H9 (cell line): ENCODE measurements around the gene PIP4K2B. TPM values are rescaled to one million over a fixed set of nuclear protein-coding genes. Genes with fewer than 3 reads are reported as not detected.

Experiments
- DNase-seq: peaks from one replicate; pipeline ENCODE4 v3.0.0-alpha.2; 2017
- H2AFZ ChIP-seq: one replicate; pipeline ENCODE4 v1.6.1; 2013; ENCODE audit warnings: mild to moderate bottlenecking, low read length, control low read depth, moderate library complexity
- H2AK5ac ChIP-seq: 2 replicates; pipeline ENCODE4 v1.6.1; 2013; ENCODE audit warnings: low read length, control low read depth, mixed read lengths; ENCODE audit not compliant: insufficient read length
- H2BK120ac ChIP-seq: one replicate; pipeline ENCODE4 v1.6.1; 2013; ENCODE audit warnings: low read depth, mild to moderate bottlenecking, low read length, control low read depth, inconsistent platforms; ENCODE audit not compliant: poor library complexity, severe bottlenecking
- H2BK12ac ChIP-seq: 2 replicates; pipeline ENCODE4 v1.6.1; 2013; ENCODE audit warnings: low read length, control low read depth, mixed read lengths, low read depth; ENCODE audit not compliant: insufficient read length
- H2BK15ac ChIP-seq: 2 replicates; pipeline ENCODE4 v1.6.1; 2013; ENCODE audit warnings: low read depth, low read length, control low read depth
- H2BK20ac ChIP-seq: one replicate; pipeline ENCODE4 v1.6.1; 2013; ENCODE audit warnings: low read depth, mild to moderate bottlenecking, low read length, control low read depth, inconsistent platforms; ENCODE audit not compliant: poor library complexity, severe bottlenecking
- H2BK5ac ChIP-seq: 2 replicates; pipeline ENCODE4 v1.6.1; 2013; ENCODE audit warnings: low read length, control low read depth, mixed read lengths; ENCODE audit not compliant: insufficient read length
- H3K14ac ChIP-seq: 2 replicates; pipeline ENCODE4 v1.6.1; 2013; ENCODE audit warnings: low read length, control low read depth; ENCODE audit not compliant: insufficient read depth
- H3K18ac ChIP-seq: 2 replicates; pipeline ENCODE4 v1.6.1; 2013; ENCODE audit warnings: low read depth, mild to moderate bottlenecking, mixed read lengths, low read length, control low read depth; ENCODE audit not compliant: insufficient read length
- H3K23ac ChIP-seq: 2 replicates; pipeline ENCODE4 v1.6.1; 2013; ENCODE audit warnings: low read length, control low read depth, mixed read lengths, low read depth; ENCODE audit not compliant: insufficient read length
- H3K23me2 ChIP-seq: 2 replicates; pipeline ENCODE4 v1.6.1; 2013; ENCODE audit warnings: low read depth, mild to moderate bottlenecking, mixed read lengths, low read length, control low read depth; ENCODE audit not compliant: insufficient read length, poor library complexity, severe bottlenecking
- H3K27ac ChIP-seq: 2 replicates; pipeline ENCODE4 v1.5.1; 2013; ENCODE audit warnings: low read length, control low read depth, mixed read lengths, low read depth; ENCODE audit not compliant: insufficient read length
- H3K27me3 ChIP-seq: 2 replicates; pipeline ENCODE4 v1.6.1; 2013; ENCODE audit warnings: low read length, control low read depth, inconsistent platforms; ENCODE audit not compliant: insufficient read depth
- H3K4ac ChIP-seq: 2 replicates; pipeline ENCODE4 v1.6.1; 2013; ENCODE audit warnings: low read depth, mild to moderate bottlenecking, control low read depth, inconsistent platforms, low read length, moderate library complexity
- H3K4me1 ChIP-seq: 2 replicates; pipeline ENCODE4 v1.6.1; 2013; ENCODE audit warnings: low read length, control low read depth, inconsistent platforms; ENCODE audit not compliant: insufficient read depth
- H3K4me2 ChIP-seq: 2 replicates; pipeline ENCODE4 v1.6.1; 2013; ENCODE audit warnings: low read length, control low read depth, mixed read lengths; ENCODE audit not compliant: insufficient read length, insufficient read depth
- H3K56ac ChIP-seq: 2 replicates; pipeline ENCODE4 v1.6.1; 2013; ENCODE audit warnings: low read depth, mild to moderate bottlenecking, mixed read lengths, low read length, control low read depth; ENCODE audit not compliant: insufficient read length
- H3K79me1 ChIP-seq: 2 replicates; pipeline ENCODE4 v1.6.1; 2013; ENCODE audit warnings: low read depth, mild to moderate bottlenecking, moderate library complexity, low read length, control low read depth, inconsistent platforms; ENCODE audit not compliant: insufficient read depth, poor library complexity, severe bottlenecking
- H3K79me2 ChIP-seq: 2 replicates; pipeline ENCODE4 v1.6.1; 2013; ENCODE audit warnings: low read length, control low read depth, inconsistent platforms; ENCODE audit not compliant: insufficient read depth
- H3K9ac ChIP-seq: 2 replicates; pipeline ENCODE4 v1.6.1; 2013; ENCODE audit warnings: low read length, control low read depth, mixed read lengths; ENCODE audit not compliant: insufficient read length; ENCODE audit errors: extremely low read depth
- H3K9me3 ChIP-seq: one replicate; pipeline ENCODE4 v1.6.1; 2013; ENCODE audit warnings: low read depth, low read length, inconsistent platforms; ENCODE audit not compliant: control insufficient read depth
- H3T11ph ChIP-seq: one replicate; pipeline ENCODE4 v1.6.1; 2013; ENCODE audit warnings: mild to moderate bottlenecking, low read length, control low read depth, inconsistent platforms
- H4K20me1 ChIP-seq: one replicate; pipeline ENCODE4 v1.6.1; 2013; ENCODE audit not compliant: control insufficient read depth, insufficient read length, insufficient read depth
- H4K5ac ChIP-seq: 2 replicates; pipeline ENCODE4 v1.6.1; 2013; ENCODE audit warnings: low read depth, mild to moderate bottlenecking, mixed read lengths, low read length, control low read depth; ENCODE audit not compliant: insufficient read length
- H4K8ac ChIP-seq: replicated peaks from 2 replicates; pipeline ENCODE4 v1.6.1; 2013; ENCODE audit warnings: low read length, control low read depth, mixed read lengths, low read depth; ENCODE audit not compliant: insufficient read length
- H4K91ac ChIP-seq: 2 replicates; pipeline ENCODE4 v1.6.1; 2013; ENCODE audit warnings: low read depth, mild to moderate bottlenecking, moderate library complexity, mixed read lengths, low read length, control low read depth; ENCODE audit not compliant: insufficient read length
- H3K27ac Mint-ChIP-seq, 3 experiments: 2 replicates in 2 of 3; 3 replicates in 1 of 3; pipeline ENCODE4 v1.8.0; 2020 to 2021; ENCODE audit warnings: mixed read lengths in 3 of 3, mild to moderate bottlenecking in 1 of 3, moderate library complexity in 1 of 3
- H3K27me3 Mint-ChIP-seq: 2 replicates; pipeline ENCODE4 v1.8.0; 2021; ENCODE audit warnings: low read depth, mild to moderate bottlenecking, moderate library complexity, mixed read lengths
- H3K36me3 Mint-ChIP-seq, 3 experiments: 2 replicates in 2 of 3; 3 replicates in 1 of 3; pipeline ENCODE4 v1.8.0; 2020 to 2021; ENCODE audit warnings: low read depth in 3 of 3, mixed read lengths in 3 of 3; ENCODE audit not compliant: insufficient read depth in 1 of 3
- H3K4me1 Mint-ChIP-seq, 2 experiments: 2 replicates each; pipeline ENCODE4 v1.8.0; 2020; ENCODE audit warnings: mixed read lengths in 2 of 2
- H3K4me3 Mint-ChIP-seq, 2 experiments: 2 replicates in 1 of 2; 3 replicates in 1 of 2; pipeline ENCODE4 v1.8.0; 2020 to 2021; ENCODE audit warnings: mild to moderate bottlenecking in 2 of 2, mixed read lengths in 2 of 2, moderate library complexity in 1 of 2
- H3K9me3 Mint-ChIP-seq, 2 experiments: 2 replicates in 1 of 2; 3 replicates in 1 of 2; pipeline ENCODE4 v1.8.0; 2020; ENCODE audit warnings: mild to moderate bottlenecking in 2 of 2, mixed read lengths in 2 of 2, moderate library complexity in 1 of 2
- CTCF ChIP-seq: fragments of 200-600 bp; sonication (generic); conservative IDR thresholded peaks from 3 replicates; pipeline ENCODE4 v1.8.0; 2021; ENCODE audit warnings: antibody characterized with exemption, mild to moderate bottlenecking
- WGBS: extraction: QIAGEN DNeasy Blood & Tissue Kit; methylation state at CpG from one replicate; pipeline ENCODE4 v1.1.7; 2013; ENCODE audit warnings: missing lambda C conversion rate, low lambda C conversion rate, mixed read lengths; ENCODE audit not compliant: insufficient read length; ENCODE audit errors: extremely low coverage; 5-methylcytosine and 5-hydroxymethylcytosine counted together
- total RNA-seq: library from RNA; stranded (reverse); gene quantifications from 2 replicates; pipeline ENCODE4 v1.2.1, GENCODE V29; 2021

The PIP4K2B gene
- total RNA-seq, 1 experiment from 2014 or later: 61.9 TPM

GRCh38 chr17:38800237-38800760 is 943 bp upstream of the PIP4K2B start:
- Histone ChIP-seq H3K27ac (no peak overlapping the region), H2AFZ (no peak overlapping the region), H2BK120ac (no peak overlapping the region), H4K5ac (no peak overlapping the region), H3T11ph (no peak overlapping the region), H2AK5ac (no peak overlapping the region), H2BK5ac (no peak overlapping the region), H3K18ac (no peak overlapping the region), H3K27me3 (no peaks in the 10 kb centered on the region), H2BK12ac (no peak overlapping the region), H2BK15ac (no peak overlapping the region), H3K4me2 (peak overlapping the region; percentile 60), H4K91ac (no peak overlapping the region), H2BK20ac (no peak overlapping the region), H3K23me2 (peaks cover 5% of the 10 kb centered on the region), H3K9me3 (no peaks in the 10 kb centered on the region), H3K4me1 (no peaks in the 10 kb centered on the region; the same call in 1 of the 2 replicates), H3K23ac (no peak overlapping the region), H4K20me1 (no peaks in the 10 kb centered on the region), H4K8ac (no peak overlapping the region), H3K9ac (peak overlapping the region; percentile 14), H3K4ac (no peak overlapping the region), H3K79me2 (peaks cover 26% of the 10 kb centered on the region; the same call in 1 of the 2 replicates), H3K56ac (no peak overlapping the region), H3K79me1 (no peaks in the 10 kb centered on the region), H3K14ac (no peak overlapping the region)
- peak overlapping the region; percentile 78 to 98 for H3K4me3 Mint-ChIP-seq
- H3K9me3 Mint-ChIP-seq: peaks cover 0 to 3% of the 10 kb centered on the region in 2 experiments; a peak in 1 of 5 replicates
- no peak for DNase-seq
- no peak for TF ChIP-seq CTCF
- H3K36me3 Mint-ChIP-seq: peaks cover 23 to 52% (median 40%) of the 10 kb centered on the region in 3 experiments
- H3K4me1 Mint-ChIP-seq: peaks cover 25 to 28% of the 10 kb centered on the region in 2 experiments
- H3K27me3 Mint-ChIP-seq: no peaks in the 10 kb centered on the region
- H3K27ac Mint-ChIP-seq: peak overlapping the region; percentile 36 to 77 (median 42); a peak in 5 of 7 replicates
- WGBS: no CpG with 5 or more reads among the region's 14 CpGs
